Mesenchymal stem cell (in vitro differentiated cells and primary cell): ENCODE results near the gene NINL.
A peak's percentile ranks its signal among the peaks of the same experiment; 100 is the strongest.

Experiments
- DNase-seq: peaks from one replicate; pipeline ENCODE4 v3.0.0-alpha.2; 2013
- H2AFZ ChIP-seq: one replicate; pipeline ENCODE4 v1.6.1; 2013; ENCODE audit warnings: low read depth, mild to moderate bottlenecking, control low read depth, inconsistent platforms, low read length, moderate library complexity
- H2AK5ac ChIP-seq: 2 replicates; pipeline ENCODE4 v1.6.1; 2013; ENCODE audit warnings: low read length, moderate library complexity, mild to moderate bottlenecking, inconsistent platforms; ENCODE audit not compliant: severe bottlenecking
- H2BK120ac ChIP-seq: one replicate; pipeline ENCODE4 v1.6.1; 2013; ENCODE audit warnings: low read depth, mild to moderate bottlenecking, inconsistent platforms, low read length, moderate library complexity
- H2BK12ac ChIP-seq, 2 experiments: one replicate each; pipeline ENCODE4 v1.6.1; 2013; ENCODE audit warnings: inconsistent platforms in 2 of 2, low read length in 2 of 2, mild to moderate bottlenecking in 2 of 2, moderate library complexity in 2 of 2, control low read depth in 1 of 2
- H2BK15ac ChIP-seq: one replicate; pipeline ENCODE4 v1.6.1; 2013; ENCODE audit warnings: mild to moderate bottlenecking, low read depth, inconsistent platforms; ENCODE audit not compliant: poor library complexity, severe bottlenecking
- H2BK5ac ChIP-seq: 2 replicates; pipeline ENCODE4 v1.6.1; 2013; ENCODE audit warnings: low read depth, mild to moderate bottlenecking, low read length, control low read depth, inconsistent platforms; ENCODE audit not compliant: poor library complexity, severe bottlenecking
- H3K14ac ChIP-seq, 2 experiments: one replicate each; pipeline ENCODE4 v1.6.1; 2013; ENCODE audit warnings: inconsistent platforms in 2 of 2, low read length in 2 of 2, control low read depth in 1 of 2, mild to moderate bottlenecking in 1 of 2, moderate library complexity in 1 of 2
- H3K18ac ChIP-seq, 2 experiments: one replicate each; pipeline ENCODE4 v1.6.1; 2013; ENCODE audit warnings: inconsistent platforms in 2 of 2, low read length in 2 of 2, control low read depth in 1 of 2, low read depth in 1 of 2, mild to moderate bottlenecking in 1 of 2
- H3K23ac ChIP-seq, 2 experiments: one replicate each; pipeline ENCODE4 v1.6.1; 2013; ENCODE audit warnings: inconsistent platforms in 2 of 2, low read length in 2 of 2, mild to moderate bottlenecking in 2 of 2, moderate library complexity in 2 of 2, control low read depth in 1 of 2
- H3K27ac ChIP-seq: 2 replicates; pipeline ENCODE4 v1.5.1; 2013; ENCODE audit warnings: mild to moderate bottlenecking, moderate library complexity, low read length, control low read depth, inconsistent platforms; ENCODE audit not compliant: poor library complexity, severe bottlenecking
- H3K27me3 ChIP-seq, 2 experiments: 2 replicates each; pipeline versions ENCODE4 v1.6.1 to v1.7.0; 2013; ENCODE audit warnings: low read length in 2 of 2, mild to moderate bottlenecking in 2 of 2, moderate library complexity in 2 of 2, control low read depth in 1 of 2, inconsistent platforms in 1 of 2; ENCODE audit not compliant: control insufficient read depth in 1 of 2, insufficient read depth in 1 of 2
- H3K36me3 ChIP-seq, 2 experiments: 2 replicates each; pipeline versions ENCODE4 v1.6.1 to v1.7.0; 2013; ENCODE audit warnings: low read length in 2 of 2, control low read depth in 1 of 2, inconsistent platforms in 1 of 2, low read depth in 1 of 2, mild to moderate bottlenecking in 1 of 2; ENCODE audit not compliant: insufficient read depth in 2 of 2, control insufficient read depth in 1 of 2
- H3K4ac ChIP-seq, 2 experiments: one replicate each; pipeline ENCODE4 v1.6.1; 2013; ENCODE audit warnings: inconsistent platforms in 2 of 2, low read length in 2 of 2, mild to moderate bottlenecking in 2 of 2, moderate library complexity in 2 of 2, control low read depth in 1 of 2, low read depth in 1 of 2
- H3K4me1 ChIP-seq: 2 replicates; pipeline ENCODE4 v1.6.1; 2013; ENCODE audit warnings: low read depth, low read length, control low read depth; ENCODE audit not compliant: control insufficient read depth, insufficient read depth
- H3K4me2 ChIP-seq: 2 replicates; pipeline ENCODE4 v1.6.1; 2013; ENCODE audit warnings: low read length, mild to moderate bottlenecking, inconsistent platforms; ENCODE audit not compliant: poor library complexity, severe bottlenecking
- H3K4me3 ChIP-seq, 2 experiments: 2 replicates each; pipeline versions ENCODE4 v1.5.1 to v1.7.0; 2013; ENCODE audit warnings: low read length in 2 of 2, mild to moderate bottlenecking in 2 of 2, control low read depth in 1 of 2, low read depth in 1 of 2; ENCODE audit not compliant: insufficient read depth in 1 of 2
- H3K79me1 ChIP-seq: replicated peaks from 2 replicates; pipeline ENCODE4 v1.6.1; 2013; ENCODE audit warnings: mild to moderate bottlenecking, control low read depth, low read length, inconsistent platforms; ENCODE audit not compliant: poor library complexity, severe bottlenecking
- H3K9ac ChIP-seq: 2 replicates; pipeline ENCODE4 v1.7.0; 2013; ENCODE audit warnings: mild to moderate bottlenecking, low read length, moderate library complexity
- H3K9me3 ChIP-seq: 2 replicates; pipeline ENCODE4 v1.7.0; 2013; ENCODE audit warnings: mild to moderate bottlenecking, low read length; ENCODE audit not compliant: control insufficient read depth
- H4K8ac ChIP-seq: one replicate; pipeline ENCODE4 v1.6.1; 2013; ENCODE audit warnings: inconsistent platforms, mild to moderate bottlenecking, low read length, moderate library complexity
- H4K91ac ChIP-seq: one replicate; pipeline ENCODE4 v1.6.1; 2013; ENCODE audit warnings: mild to moderate bottlenecking, low read length, inconsistent platforms
- whole genome bisulfite sequencing: methylation state at CpG from one replicate; pipeline ENCODE4 v1.1.7; 2013; ENCODE audit warnings: mixed read lengths; 5-methylcytosine and 5-hydroxymethylcytosine counted together

NINL gene

DNA sequence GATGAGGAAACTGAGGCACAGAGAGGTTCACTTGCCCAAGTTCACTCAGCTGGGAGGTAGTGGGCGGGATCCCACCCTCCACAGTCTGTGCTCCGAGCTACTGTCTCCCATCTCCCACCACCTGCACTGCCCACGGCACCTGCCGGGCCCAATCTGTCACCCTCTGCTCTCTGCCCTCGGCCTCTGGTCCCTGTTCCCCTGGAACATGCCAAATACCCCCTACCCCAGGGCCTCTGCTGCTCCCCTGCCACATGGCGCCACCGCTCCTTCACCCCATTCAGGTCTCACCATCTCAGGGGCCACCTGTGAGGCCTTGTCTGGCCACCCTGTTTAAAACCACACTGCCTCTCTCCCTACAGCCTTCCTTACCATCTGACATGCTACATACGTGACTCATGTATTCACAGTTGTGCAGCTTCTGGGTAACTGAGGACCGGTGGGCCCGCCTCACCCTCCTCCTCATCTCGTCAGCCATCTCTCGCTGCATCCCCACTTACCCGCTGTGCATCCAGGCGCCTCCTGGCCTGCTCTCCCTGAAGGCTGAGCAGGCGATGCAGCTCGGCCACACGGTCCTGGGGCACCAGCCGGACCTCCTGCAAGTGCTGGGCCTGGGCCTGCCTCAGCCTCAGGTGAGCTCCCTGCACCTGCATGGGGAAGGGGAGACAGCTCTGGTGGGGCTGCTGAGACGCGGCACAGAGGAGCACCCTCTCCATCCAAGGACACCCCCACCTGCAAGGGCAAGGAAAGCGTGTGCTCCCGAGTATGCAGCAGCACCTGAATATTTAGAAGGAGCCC lies 127.2 kb downstream of the NINL start:
- no peak overlapping the region for H4K91ac ChIP-seq
- H3K23ac ChIP-seq: no peak overlapping the region
- H3K4ac ChIP-seq: no peak overlapping the region
- H3K27ac ChIP-seq: no peak overlapping the region
- H2AFZ ChIP-seq: no peak overlapping the region
- no peak overlapping the region for H2AK5ac ChIP-seq
- DNase-seq: no peak
- WGBS: 98% methylated on average over 22 of the region's 22 CpGs
- H3K27me3 ChIP-seq: no peaks in the 10 kb centered on the region
- H3K36me3 ChIP-seq: peaks cover 52 to 68% of the 10 kb centered on the region in 2 experiments
- peak overlapping the region; percentile 59 for H3K9ac ChIP-seq
- no peak overlapping the region for H3K14ac ChIP-seq
- H3K4me1 ChIP-seq: peaks cover 8% of the 10 kb centered on the region
- no peaks in the 10 kb centered on the region for H3K79me1 ChIP-seq
- H3K4me3 ChIP-seq: no peak overlapping the region
- no peak overlapping the region for H2BK15ac ChIP-seq
- no peak overlapping the region for H3K4me2 ChIP-seq
- H2BK120ac ChIP-seq: no peak overlapping the region
- no peak overlapping the region for H2BK5ac ChIP-seq
- no peaks in the 10 kb centered on the region for H3K9me3 ChIP-seq
- H4K8ac ChIP-seq: no peak overlapping the region
- H2BK12ac ChIP-seq: no peak overlapping the region
- no peak overlapping the region for H3K18ac ChIP-seq

DNA sequence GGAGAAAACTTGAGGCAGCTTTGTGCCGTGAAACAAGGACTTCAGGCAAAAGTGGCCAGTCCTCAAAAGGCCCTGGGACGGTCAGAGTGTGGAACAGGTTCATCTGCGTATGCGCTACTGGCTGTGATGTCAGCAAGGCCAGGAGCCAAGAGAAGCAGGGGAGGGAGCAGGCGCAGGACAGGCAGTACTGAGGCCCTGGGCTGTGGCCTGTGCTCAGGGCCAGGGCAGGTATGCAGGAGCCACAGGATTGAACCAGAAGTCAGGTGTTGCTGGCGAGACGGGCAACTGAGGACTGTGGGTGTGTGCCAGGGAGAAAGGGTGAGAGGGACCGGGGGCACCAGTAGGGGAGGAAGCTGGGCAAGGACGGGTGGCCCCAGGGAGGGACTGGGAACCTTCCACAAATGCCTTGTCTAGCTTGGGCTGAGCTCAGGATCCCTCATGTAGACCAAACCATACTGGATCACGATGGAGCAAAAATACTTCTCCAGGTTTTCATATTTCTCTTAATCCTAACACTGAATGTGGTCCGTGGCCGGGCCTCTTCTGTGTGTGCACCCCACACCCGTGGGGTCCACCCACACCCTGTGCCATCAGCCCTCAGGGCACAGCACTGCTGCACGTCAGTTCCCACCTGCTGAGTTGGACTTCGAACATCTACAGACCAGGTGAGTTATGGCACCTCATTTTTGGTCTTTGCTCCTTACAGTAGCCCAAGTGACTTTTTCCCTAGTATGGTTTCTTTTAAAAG lies 131.0 kb downstream of the NINL start:
- Histone ChIP-seq H3K36me3 (peaks cover 36 to 47% of the 10 kb centered on the region in 2 experiments), H3K27ac (no peak overlapping the region), H2AK5ac (no peak overlapping the region), H4K91ac (no peak overlapping the region), H3K4me3 (no peak overlapping the region), H2BK12ac (no peak overlapping the region), H3K4me1 (peaks cover 10% of the 10 kb centered on the region), H3K4ac (no peak overlapping the region), H2BK15ac (no peak overlapping the region), H3K79me1 (no peaks in the 10 kb centered on the region), H3K4me2 (no peak overlapping the region), H2BK5ac (no peak overlapping the region), H3K14ac (no peak overlapping the region), H3K23ac (no peak overlapping the region), H3K18ac (no peak overlapping the region), H3K9ac (no peak overlapping the region), H4K8ac (no peak overlapping the region), H2AFZ (no peak overlapping the region), H3K27me3 (no peaks in the 10 kb centered on the region), H3K9me3 (no peaks in the 10 kb centered on the region), H2BK120ac (no peak overlapping the region)
- WGBS: 93% methylated on average over 14 of the region's 15 CpGs
- no peak for DNase-seq

DNA sequence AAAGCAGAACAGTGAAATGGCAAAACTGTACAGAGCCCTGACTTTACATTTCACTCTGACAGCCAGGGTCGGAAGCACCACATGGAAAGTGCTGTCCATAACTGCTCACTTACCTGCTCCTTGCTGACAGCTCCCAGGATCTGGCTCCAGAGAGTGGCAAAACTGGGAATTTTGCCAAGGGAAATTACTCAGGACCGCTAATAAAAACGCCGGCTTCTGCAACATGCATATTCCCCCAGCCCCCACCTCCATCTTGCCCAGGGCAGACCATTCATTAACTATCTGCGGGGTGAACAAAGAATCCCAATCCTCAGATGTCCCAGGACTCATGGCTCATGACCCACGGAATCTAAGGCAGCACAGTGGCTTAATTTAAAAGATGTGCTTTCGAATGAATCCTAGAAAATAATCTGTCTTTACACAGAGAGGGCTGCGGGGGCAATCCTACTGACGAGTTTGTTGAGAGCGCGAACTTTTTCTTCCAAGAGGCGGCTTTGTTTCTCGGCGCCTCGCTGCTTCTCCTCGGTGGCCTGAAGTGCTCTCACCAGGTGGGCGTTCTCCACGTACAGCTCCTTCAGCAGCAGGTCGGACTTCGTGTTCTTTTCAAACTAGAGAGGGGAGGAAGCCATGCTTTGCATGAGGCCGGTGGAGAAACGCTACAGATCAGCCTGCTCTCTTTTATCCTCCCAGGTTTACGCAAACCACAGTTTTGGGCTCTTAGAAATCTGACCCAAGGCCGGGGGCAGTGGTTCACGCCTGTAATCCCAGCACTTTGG lies 132.1 kb downstream of the NINL start:
- Histone ChIP-seq H3K4me3 (no peak overlapping the region), H3K27me3 (no peaks in the 10 kb centered on the region), H2BK5ac (no peak overlapping the region), H2BK12ac (no peak overlapping the region), H2BK120ac (no peak overlapping the region), H3K36me3 (peaks cover 25 to 44% of the 10 kb centered on the region in 2 experiments), H4K8ac (no peak overlapping the region), H3K4me1 (peaks cover 10% of the 10 kb centered on the region), H4K91ac (no peak overlapping the region), H3K79me1 (no peaks in the 10 kb centered on the region), H3K23ac (no peak overlapping the region), H2AFZ (no peak overlapping the region), H3K4me2 (no peak overlapping the region), H3K14ac (no peak overlapping the region), H3K9ac (no peak overlapping the region), H3K27ac (peak overlapping the region; percentile 28), H3K9me3 (no peaks in the 10 kb centered on the region), H3K4ac (no peak overlapping the region), H2AK5ac (peak overlapping the region; percentile 61), H3K18ac (no peak overlapping the region), H2BK15ac (no peak overlapping the region)
- 91% methylated on average over 25 of the region's 25 CpGs for WGBS
- no peak for DNase-seq

DNA sequence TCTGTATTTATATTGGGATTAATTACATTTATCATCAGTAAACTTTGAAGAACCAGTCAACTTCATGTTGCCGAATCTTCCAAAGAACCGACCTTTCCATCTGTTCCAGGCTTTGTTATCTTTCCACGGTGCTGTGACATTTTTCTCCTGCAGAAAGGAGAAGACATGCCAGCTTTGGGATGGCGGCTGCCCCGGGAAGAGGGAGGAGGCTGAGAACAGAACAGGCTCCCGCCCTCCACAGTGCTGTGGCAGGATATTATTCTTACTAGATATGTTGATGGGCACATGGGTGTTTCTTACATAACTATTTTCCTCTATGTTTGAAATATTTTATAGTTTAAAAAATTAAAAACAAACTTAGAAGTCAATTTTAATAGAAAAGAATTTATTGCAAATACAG lies 133.0 kb downstream of the NINL start:
- H2BK12ac ChIP-seq: no peak overlapping the region
- no peaks in the 10 kb centered on the region for H3K9me3 ChIP-seq
- WGBS: 98% methylated on average over 3 of the region's 6 CpGs
- peaks cover 10% of the 10 kb centered on the region for H3K4me1 ChIP-seq
- no peak overlapping the region for H3K14ac ChIP-seq
- H3K36me3 ChIP-seq: peaks cover 20 to 45% of the 10 kb centered on the region in 2 experiments
- H3K18ac ChIP-seq: no peak overlapping the region
- H3K4ac ChIP-seq: no peak overlapping the region
- H2BK120ac ChIP-seq: no peak overlapping the region
- no peak overlapping the region for H3K27ac ChIP-seq
- DNase-seq: no peak
- no peaks in the 10 kb centered on the region for H3K79me1 ChIP-seq
- no peak overlapping the region for H4K91ac ChIP-seq
- no peak overlapping the region for H2AFZ ChIP-seq
- H3K27me3 ChIP-seq: no peaks in the 10 kb centered on the region
- H4K8ac ChIP-seq: no peak overlapping the region
- H2BK15ac ChIP-seq: no peak overlapping the region
- H3K9ac ChIP-seq: no peak overlapping the region
- no peak overlapping the region for H2AK5ac ChIP-seq
- no peak overlapping the region for H3K23ac ChIP-seq
- no peak overlapping the region for H2BK5ac ChIP-seq
- no peak overlapping the region for H3K4me2 ChIP-seq
- H3K4me3 ChIP-seq: no peak overlapping the region
